NCI-H345 (cell line): ENCODE measurements around the gene SRI.

Source experiments
- DNase-seq: peaks from one replicate; lab custom pipeline; 2025; lab: John Stamatoyannopoulos, UW

SRI gene

DNA sequence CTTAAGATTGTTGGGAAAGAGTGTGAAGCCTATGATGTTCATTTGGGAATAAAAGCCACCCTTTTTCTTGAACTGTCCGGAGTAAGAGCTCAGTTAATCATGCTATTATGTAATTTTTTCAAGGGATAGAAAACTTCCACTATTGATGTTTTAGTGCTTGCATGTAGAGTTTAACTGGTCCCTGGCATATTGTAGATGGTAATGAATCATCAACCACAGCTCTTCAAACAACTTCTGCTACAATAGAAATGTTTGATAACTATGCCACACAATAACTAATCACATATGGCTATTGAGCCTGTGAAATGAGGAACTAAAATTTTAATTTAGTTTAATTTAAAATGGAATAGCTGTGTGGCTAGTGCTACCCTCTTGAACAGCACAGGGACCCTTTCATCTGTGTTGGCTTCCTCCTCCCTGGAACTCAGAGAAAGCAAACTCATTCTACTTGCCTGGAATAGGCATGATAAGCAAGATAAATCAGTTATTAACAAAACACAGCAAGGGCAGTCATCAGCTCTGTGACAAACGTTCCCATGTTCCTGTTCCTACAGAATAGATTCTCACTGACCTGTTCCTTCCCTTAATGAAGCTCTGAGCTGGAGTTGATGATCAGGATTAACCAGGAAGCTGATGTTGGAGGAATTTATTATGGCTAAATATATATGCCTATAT lies 4.9 kb upstream of the SRI start:
- DNase-seq: no peak

DNA sequence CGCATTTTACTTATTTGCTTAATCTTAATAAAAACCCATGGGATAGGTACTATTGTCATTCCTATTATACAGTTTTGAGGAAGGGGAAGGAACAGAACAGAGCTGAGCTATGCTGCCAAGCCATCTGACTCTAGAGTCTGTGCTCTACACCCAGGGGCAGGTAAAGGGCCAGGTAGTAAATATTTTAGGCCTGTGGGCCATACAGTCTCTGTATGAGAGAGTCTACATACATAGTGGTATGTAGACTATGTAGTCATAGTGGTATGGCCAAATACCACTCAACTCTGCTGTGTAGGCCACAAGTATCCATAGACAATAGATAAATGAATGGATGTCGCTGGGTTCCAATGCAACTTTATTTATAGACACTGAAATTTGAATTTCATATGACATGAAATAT lies 3.4 kb upstream of the SRI start:
- DNase-seq: no peak

DNA sequence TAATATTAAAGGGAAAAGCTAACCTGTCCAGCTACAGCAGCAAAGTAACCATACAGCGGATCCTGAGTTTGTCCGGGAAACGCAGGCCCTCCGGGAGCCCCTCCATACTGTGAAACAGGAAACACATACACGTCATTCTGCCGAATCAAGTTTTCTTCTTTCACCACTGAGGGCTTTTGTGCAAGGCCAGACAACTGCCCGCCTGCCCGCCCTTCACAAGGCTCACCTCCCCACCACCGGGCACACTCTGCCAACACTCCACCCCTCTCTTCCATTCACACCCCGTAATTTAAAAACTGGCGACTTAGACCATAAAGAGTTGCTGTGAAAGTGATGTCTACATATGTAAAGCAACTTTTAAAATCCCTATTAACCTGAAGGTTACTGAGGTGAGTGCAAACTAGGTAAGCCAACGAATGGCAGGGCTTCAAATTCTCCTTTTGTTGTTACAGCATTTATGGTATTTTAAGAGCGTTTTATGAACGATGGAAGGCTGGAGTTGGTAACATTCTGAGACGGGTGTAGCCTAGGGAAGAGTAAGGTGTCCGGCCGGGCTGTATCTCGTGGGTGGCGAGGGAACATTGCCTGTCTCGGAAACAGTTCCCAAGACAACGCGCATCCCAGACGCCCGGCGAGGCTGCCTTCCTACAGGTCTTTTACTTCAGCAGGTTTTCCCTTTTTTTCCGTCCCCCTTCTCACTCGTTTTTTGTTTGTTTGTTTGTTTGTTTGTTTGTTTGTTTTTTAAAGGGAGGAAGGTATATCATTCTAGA lies 817 bp downstream of the SRI start:
- DNase-seq: peak; percentile 65

DNA sequence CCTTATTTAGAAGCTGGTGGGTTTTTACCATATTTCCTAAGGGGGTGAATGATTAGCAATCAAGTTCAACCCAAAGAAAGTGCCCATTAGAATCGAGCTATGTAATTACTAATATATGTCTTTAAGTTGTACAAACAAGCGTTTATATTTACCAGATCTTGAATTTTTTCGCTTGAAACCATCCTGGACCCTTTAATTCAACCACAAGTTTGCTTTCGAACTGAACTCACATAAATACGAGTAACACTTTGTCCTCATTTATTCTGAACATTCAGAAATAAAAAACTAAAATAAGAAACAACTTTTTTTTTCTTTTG lies 1.5 kb downstream of the SRI start:
- DNase-seq: no peak

DNA sequence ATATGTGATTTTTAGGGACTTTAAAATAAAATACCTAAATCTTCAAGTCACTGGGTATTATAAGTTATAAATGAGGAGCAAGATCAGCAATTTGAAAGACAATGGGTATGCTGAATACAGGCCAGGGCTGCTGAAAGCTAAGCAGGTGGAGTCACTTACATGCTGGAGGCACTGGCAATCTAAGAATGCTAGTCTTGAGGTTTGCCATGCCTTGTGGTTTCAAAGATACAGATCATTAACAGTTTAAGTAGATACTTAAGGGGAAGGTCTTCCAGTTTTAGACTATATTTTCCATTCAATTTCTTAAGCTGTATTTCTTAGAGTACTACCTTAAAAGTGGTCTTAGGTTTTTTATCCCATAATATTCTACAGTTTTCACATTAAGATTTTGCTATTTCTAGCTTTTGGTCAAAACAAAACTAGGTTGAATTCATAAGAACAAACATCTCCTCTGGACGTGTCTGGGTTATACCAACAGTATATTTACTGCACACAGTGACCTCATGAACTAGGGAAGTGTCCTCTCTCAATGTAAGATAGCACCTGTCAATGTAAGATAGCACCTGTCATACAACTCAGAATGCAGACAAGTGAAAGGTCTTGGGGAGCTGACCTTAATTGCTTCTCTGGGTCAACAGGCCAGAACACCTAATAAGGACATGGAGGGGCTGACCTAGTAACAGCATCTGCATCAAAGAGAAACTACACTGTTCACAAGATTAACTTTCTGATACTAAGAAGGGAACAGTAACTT lies 2.0 kb downstream of the SRI start:
- no peak for DNase-seq

DNA sequence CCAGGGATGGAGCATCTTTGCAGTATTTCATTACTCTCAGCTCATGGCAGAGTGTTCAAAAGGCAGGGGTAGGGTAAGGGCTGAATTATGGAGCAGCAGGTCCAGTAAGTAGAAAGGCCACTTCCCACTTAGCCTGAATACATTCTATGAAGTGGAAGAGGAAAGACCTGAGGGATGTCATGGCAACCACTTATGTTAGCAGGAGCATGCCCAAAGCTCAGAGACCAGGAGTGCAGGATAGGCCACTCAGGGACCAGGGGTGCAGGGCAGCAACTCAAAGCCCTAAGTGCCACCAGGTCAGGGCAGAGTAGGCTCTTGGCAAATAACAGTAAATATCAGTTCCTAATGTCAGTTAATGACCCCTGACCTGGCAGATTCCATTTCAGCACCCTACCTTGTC lies 3.6 kb downstream of the SRI start:
- no peak for DNase-seq

DNA sequence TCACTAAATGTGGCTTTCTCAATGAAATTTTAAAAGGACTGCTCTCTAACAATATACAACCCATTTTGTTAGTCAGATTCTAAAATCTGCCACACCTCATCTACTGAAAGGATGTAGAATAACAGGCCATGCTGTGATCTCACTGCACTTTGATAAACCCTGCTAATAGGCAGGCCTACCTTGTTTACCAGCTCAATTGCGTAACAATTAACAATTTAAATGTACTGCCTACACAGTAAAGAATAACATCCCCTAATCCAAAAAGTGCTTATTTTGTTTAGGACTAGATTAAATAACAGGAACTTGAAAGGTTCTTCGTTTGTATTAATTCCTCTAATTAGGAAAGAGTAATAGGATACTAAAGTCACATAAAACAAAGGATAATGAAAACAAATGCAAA lies 4.5 kb downstream of the SRI start:
- no peak for DNase-seq

DNA sequence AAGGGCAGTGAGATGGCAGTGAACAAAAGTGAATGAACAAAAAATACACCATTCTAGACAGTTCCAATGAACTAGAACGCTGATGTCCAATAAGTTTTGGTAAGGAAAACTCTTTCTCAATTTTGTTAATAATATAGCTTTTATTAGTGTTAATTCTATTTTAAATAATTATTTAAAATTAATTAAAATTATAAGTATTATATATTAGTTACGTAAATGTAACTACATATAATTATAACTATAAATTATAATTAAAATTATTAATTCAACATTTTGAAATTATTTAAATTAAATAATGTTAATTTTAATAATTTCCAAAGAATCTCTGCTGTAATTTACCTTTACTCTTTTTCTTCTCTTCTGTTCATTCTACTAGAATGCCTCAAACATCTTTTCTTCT lies 5.4 kb downstream of the SRI start:
- no peak for DNase-seq

DNA sequence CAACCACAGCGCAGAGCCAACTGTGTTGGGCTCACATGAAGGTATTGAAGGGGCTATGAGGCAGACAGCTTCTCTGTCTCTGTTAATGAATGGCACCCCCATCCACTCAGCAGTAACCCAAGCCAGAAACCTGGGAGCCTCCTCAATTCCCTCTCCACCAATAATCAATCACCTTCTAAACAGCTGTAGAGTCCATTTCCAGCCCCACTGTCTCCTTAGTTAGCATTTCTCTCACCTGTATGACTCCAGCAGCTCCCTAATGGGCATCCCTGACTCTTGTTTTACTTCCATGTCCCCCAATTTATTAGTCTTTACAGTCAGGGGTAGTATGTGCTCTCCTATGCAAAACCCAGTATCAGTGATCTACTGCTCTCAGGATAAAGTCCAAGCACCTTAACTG lies 6.9 kb downstream of the SRI start:
- DNase-seq: no peak

DNA sequence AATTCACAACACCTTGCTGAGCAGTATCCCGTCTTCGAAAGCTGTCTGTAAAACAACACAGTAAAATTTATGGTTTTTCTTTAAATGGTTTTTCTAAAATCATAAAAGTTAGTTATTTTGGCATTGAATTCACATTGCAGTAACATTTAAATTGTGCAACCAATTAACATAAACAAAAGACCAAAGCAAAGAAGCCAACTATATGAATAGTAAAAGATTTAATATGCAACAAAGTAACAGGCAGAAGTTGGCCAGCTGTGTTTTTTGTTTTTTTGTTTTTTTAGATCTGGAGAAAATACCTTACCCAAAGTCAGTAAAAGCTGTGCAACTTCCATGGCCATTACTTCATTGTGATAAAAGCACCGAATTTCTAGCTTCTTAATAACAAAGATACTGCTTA lies 11.3 kb downstream of the SRI start:
- DNase-seq: no peak

DNA sequence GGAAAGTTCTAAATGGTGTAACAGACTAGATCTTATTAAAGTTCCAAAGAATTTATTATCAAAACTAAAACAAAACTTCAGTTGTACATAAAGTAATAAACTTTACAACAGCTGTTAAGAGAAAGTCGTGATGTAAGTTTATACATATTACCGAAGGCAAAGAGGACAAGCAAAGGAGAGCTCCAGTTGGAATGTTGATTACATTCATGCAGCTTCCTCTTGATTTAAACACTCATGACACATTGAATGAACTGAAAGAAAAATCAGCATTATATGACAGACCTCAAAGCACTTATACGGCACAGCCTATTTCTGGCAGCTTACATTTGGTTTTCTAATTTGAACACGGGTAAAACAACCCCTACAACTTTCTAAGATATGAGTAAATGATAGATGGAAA lies 13.6 kb downstream of the SRI start:
- no peak for DNase-seq

DNA sequence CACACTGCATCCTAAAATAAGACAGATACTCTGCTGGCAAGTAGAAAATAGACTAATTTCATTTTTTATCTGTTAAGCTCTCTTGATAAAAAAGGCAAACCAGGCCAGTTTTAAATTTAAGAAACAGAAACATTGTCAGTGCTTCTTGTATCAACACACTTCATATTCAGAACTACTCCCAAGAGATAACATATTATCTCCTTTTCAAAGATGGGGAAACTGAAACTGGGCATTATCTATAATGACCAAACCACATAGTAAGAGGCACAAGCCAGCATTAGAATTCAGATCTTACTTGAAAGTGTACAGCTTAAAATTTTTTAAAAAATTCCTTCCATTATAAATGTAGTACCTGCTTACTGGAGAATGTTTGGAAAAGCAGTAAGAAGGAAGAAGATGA lies 14.7 kb downstream of the SRI start:
- no peak for DNase-seq

DNA sequence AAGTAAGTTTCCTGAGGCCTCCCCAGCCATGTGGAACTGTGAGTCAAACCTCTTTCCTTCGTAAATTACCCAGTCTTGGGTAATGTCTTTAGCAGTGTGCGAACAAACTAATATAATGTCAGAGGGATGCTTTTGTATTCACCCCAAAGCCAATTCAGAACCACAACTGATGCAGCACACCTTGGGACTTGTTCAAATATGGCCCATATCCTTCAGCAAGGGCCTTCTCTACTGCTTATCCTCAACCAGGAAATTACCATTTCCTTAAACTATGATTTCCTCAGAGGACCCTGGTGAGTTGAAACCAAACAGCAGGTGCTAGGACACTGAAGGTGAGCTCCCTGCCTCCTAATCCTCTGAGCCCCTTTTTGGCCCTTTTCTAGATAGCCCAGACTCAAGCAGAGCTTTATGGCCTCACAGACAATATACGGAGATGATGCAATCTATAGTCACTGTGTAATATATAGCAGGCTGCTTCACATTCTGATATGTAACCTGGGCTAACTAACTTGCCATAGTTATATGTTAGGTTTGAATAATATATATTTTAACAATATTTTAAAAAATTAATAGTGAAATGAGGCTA lies 15.2 kb downstream of the SRI start:
- no peak for DNase-seq

DNA sequence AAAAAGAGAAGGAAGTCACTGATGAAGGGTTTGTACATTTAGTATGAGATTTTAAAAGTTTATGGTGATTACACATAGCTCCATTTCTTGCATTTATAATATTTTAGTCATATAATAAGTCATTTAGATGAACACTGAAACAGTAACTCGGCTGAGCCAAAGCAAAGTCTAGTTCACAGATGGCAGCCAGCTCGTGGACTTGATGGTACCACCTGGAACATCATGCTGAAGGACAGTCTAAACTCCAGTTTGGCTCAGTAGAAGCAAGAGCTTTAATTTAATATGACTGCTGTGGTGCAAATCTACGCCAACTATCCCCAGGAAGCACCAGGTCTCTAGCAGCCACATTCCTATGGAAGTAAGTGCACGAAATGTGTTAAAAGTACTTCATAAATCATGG lies 16.4 kb downstream of the SRI start:
- DNase-seq: no peak

DNA sequence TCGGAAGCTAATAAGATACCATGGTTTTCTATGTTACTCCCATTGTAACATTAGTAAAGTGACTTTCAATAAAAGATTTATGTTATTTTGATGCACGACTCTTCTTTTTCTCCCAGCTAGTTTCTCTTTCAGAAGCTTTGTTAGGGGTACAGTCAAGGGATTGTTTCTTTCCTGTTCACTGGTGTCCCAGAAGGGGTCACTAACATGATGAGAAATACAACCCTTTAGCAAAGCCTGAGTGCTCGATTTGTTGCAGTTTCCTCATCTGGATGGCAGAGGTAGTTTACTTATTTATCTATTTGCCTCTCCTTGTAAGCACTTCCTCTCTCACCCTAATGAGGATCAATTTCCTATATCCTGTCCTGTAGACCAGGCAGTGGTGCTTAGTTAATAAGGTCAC lies 17.0 kb downstream of the SRI start:
- DNase-seq: no peak

DNA sequence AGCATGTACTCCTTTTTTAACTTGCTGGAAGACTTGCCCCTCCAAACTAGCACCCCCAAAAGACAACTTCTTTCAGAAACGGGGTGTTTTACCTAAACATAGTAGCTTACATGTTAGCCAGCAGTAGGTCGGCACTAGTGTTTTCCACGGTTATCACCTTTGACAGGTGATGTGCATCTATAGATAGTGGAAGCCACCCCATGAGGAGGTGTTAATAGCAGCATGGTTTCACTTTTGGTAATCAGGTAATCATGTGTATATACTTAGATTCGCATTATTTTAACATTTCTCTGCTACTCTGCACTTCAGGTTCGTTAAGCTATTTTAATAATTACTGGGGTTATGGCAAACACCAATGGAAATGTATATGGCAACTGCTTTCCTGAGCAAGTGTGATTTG lies 17.6 kb downstream of the SRI start:
- DNase-seq: no peak

DNA sequence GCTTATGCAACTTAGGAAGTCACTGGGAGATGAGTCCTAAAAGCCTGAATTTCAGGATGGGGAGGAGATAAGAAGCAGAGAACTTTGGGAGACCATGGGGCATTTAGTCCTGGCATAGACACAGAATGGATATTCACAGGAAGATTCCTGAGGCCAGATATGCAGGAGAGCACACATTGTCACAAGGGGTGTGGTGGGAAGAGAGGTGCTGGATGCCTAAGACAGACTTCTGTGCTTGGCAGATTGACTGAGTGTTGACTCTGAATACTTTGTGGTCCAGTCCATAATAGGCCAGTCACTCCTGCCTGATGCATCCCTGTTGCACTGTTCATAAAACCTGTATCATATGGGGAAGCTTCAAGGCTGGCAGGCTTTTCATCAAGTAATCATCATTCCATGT lies 18.5 kb downstream of the SRI start:
- no peak for DNase-seq

DNA sequence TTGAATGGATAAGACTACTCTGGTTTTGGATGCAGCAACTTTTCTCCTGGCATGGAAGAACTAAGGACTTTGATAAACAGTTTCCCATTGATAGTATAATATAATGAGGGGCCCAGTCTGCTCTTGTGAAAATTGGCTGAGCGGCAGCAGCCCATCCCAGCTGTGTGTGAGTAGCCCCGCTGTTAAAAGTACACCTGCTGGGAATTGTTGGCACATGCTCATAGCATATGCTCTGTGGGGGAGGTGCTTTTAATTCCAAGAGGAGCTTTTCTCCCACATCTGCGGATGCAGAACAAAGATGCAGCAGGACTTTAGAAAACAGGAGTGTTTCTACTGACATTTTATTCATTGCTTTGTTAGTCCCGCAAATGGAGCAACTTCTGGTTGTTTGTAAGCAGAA lies 19.0 kb downstream of the SRI start:
- peak; percentile 91 for DNase-seq

DNA sequence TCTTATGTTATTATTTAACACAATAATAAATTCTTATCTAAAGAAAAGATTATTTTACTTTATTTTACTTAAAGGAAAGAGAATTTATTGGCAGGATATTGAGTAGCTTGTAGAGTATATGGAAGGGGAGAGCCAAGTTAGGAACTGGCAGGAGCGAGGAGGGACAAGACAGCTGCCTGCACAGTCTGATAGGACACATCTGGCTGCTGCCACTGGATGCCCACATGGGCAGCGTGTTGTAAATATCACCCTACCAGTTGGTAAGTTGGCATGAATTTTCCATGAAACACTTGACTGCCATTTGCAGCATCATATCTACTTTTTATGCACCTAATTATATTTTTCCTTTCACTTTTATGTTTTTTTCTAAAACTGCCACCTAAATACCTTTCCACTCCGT lies 19.6 kb downstream of the SRI start:
- no peak for DNase-seq

DNA sequence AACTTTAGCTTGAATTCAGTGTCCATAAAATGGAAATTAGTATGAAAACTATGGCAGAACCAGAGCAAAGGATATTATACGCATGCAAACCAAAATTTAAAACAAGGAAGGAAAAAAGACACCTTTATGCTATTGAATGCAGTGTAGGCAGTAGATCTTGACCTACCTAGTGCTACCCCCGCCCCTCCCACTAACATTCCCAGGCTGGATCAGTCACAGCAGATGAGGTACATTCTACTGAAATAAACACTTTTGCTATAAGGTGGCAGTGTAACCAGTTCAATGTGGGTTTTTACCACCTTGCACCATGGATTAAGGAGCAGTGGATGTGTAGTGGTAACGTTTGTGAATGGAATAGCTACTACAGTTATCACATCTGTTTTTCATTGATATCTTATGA lies 27.9 kb downstream of the SRI start:
- DNase-seq: no peak

DNA sequence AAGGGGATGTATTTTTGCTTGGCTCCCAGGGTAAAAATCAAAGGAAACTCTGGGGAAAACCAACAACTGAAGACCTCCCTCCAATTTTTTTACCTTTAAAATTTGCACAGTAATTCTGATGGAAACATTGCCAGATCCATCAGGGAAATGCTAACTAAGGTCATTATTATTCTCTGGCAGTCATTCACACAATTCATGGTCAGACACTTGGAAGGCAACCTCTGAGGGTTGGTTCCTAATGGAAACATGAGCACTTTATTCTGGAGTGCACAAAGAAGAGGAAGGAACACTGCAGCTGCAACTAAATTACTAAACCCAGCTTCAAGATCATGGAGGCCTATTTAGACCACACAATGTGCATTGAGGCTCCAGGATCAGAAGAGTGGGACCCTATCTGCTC lies 34.2 kb downstream of the SRI start:
- DNase-seq: no peak

DNA sequence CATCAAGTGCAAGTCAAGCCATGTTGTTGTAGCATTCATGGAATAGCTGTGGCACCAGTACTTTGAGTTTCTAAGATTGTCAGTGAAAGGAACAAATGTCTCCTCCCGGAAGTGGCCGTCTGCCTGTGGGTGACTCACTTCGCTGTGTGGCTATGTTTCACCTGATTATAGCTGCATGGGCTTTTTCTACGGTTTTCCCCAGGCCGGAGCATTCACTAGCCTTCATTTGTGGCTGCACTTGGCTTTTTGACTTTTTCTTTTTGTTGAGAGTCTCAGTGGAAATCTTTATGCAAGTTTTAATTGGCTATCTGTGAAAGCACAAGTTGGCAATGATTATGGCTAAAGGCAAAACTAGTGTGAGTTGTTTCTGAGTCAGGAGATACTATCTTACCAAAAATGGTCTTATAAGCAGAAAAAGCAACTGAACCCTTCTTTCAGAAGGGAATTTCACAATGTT lies 35.0 kb downstream of the SRI start:
- no peak for DNase-seq

DNA sequence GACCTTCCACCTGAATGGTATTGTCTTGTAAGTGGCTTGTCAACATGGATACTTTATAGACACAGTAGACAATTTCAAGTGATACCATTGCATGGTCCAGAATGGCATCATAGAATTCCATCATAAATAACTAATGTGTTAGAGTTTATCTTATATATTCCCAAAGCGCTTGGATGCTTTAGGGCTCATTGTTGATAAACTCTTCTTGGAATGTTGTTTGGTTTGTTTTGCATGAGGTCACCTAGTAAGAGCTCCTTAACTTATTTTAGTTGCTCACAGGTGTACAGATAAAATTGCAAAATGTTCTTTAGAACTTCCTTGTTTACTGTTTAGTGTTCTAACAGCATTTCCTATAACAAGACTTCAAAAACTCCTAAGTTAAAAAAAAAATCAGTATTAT lies 36.8 kb downstream of the SRI start:
- DNase-seq: no peak
